GM19099 (cell line): ENCODE measurements around the gene FOXL3.

Experiments used
- POLR2A ChIP-seq: IDR thresholded peaks from 3 replicates; pipeline ENCODE4 v1.6.1; 2011; ENCODE audit warnings: low read depth; ENCODE audit not compliant: insufficient read length; ENCODE audit errors: extremely low read depth

The FOXL3 gene

GRCh38 chr7:252981-253380 lies 37.0 kb upstream of the FOXL3 start:
- no peak for TF ChIP-seq POLR2A

- no peak for TF ChIP-seq POLR2A
These were observed 36.2 kb upstream of the FOXL3 start for GRCh38 chr7:253581-254336.

- TF ChIP-seq POLR2A = no peak
These were observed 35.5 kb upstream of the FOXL3 start for GRCh38 chr7:254337-255037.

GRCh38 chr7:255038-255435 lies 34.9 kb upstream of the FOXL3 start:
- no peak for TF ChIP-seq POLR2A

- TF ChIP-seq POLR2A = no peak
These were observed 34.1 kb upstream of the FOXL3 start for GRCh38 chr7:255721-256361.

GRCh38 chr7:256461-256940 lies 33.5 kb upstream of the FOXL3 start:
- TF ChIP-seq POLR2A = no peak

- no peak for TF ChIP-seq POLR2A
These were observed 32.9 kb upstream of the FOXL3 start for GRCh38 chr7:256981-257646.

- no peak for TF ChIP-seq POLR2A
These were observed 32.4 kb upstream of the FOXL3 start for GRCh38 chr7:257647-257992.

GRCh38 chr7:258476-259190 lies 31.3 kb upstream of the FOXL3 start:
- no peak for TF ChIP-seq POLR2A

GRCh38 chr7:259191-259505 lies 30.8 kb upstream of the FOXL3 start:
- TF ChIP-seq POLR2A = no peak

- TF ChIP-seq POLR2A = no peak
These were observed 30.1 kb upstream of the FOXL3 start for GRCh38 chr7:259751-260405.

- TF ChIP-seq POLR2A = no peak
These were observed 29.3 kb upstream of the FOXL3 start for GRCh38 chr7:260441-261281.

- TF ChIP-seq POLR2A = no peak
These were observed 28.4 kb upstream of the FOXL3 start for GRCh38 chr7:261341-262250.

- TF ChIP-seq POLR2A = no peak
These were observed 27.8 kb upstream of the FOXL3 start for GRCh38 chr7:262251-262572.
